SH-SY5Y (cell line): Measurements from ENCODE around the gene OR10V1.

Source experiments
- GATA2 ChIP-seq: IDR thresholded peaks from 2 replicates; pipeline ENCODE4 v1.6.1; 2011; ENCODE audit warnings: mild to moderate bottlenecking, low read depth, low read length
- GATA3 ChIP-seq: IDR thresholded peaks from 2 replicates; pipeline ENCODE4 v1.6.1; 2011; ENCODE audit warnings: low read depth, mild to moderate bottlenecking, low read length, moderate library complexity

DNA sequence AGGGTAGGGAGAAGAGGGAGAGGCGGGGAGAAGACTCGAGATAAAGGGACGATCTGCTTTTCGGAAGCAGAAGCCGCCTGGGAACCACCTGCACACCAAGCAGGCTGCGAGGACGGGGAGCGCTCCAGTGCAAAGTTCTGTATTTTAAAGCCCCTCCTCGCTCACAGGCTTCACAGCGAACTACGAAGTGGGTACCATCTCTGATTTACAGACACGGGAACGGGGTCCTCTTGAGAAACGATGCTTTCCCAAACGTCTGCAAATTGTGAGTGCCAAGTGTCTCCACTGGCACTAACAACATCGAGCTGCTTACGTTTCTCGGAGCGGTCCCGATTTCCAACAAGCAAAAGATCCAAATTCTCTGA is 40.8 kb upstream of the OR10V1 start:
- no peak for TF ChIP-seq GATA2
- TF ChIP-seq GATA3 = no peak
